Ectodermal cell (in vitro differentiated cells): ENCODE data around the gene PGR.

Source experiments
- H3K27ac ChIP-seq: 2 replicates; pipeline ENCODE4 v1.7.0; 2013; ENCODE audit warnings: mild to moderate bottlenecking, low read depth, low read length; ENCODE audit not compliant: insufficient read depth, poor library complexity, severe bottlenecking
- H3K27me3 ChIP-seq: 2 replicates; pipeline ENCODE4 v1.7.0; 2013; ENCODE audit warnings: mild to moderate bottlenecking, low read length; ENCODE audit not compliant: insufficient read depth, control insufficient read depth, poor library complexity, severe bottlenecking
- H3K36me3 ChIP-seq: one replicate; pipeline ENCODE4 v1.7.0; 2013; ENCODE audit warnings: low read length; ENCODE audit not compliant: control insufficient read depth, insufficient read depth
- H3K4me1 ChIP-seq: one replicate; pipeline ENCODE4 v1.7.0; 2013; ENCODE audit warnings: low read length; ENCODE audit not compliant: control insufficient read depth, insufficient read depth
- H3K4me3 ChIP-seq: 2 replicates; pipeline ENCODE4 v1.7.0; 2013; ENCODE audit warnings: low read depth, low read length, control low read depth; ENCODE audit not compliant: insufficient read depth
- H3K9me3 ChIP-seq: 2 replicates; pipeline ENCODE4 v1.7.0; 2013; ENCODE audit warnings: mild to moderate bottlenecking, low read length, moderate library complexity; ENCODE audit not compliant: control insufficient read depth
- WGBS, 2 experiments: methylation state at CpG; one replicate each; pipeline ENCODE4 v1.1.7; 2013; ENCODE audit warnings: missing lambda C conversion rate in 2 of 2; 5-methylcytosine and 5-hydroxymethylcytosine counted together

Gene PGR

DNA sequence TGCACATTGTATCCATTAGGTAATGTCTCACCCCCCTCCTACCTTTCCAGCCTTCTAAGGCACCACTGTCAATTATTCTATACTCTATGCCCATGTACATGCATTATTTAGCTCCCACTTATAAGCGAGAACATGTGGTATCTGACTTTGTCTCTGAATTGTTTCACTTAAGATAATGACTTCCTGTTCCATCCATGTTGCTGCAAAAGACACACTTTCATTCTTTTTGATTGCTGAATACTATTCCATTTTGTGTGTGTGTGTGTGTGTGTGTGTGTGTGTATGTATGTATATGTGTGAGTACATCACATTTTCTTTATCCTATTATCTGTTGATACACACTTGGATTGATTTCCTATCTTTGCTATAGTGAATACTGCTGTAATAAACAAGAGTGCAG is 84.2 kb downstream of the PGR start:
- no peak overlapping the region for H3K4me3 ChIP-seq
- H3K27ac ChIP-seq: no peak overlapping the region
- no peaks in the 10 kb centered on the region for H3K36me3 ChIP-seq
- WGBS, 2 experiments: 88 to 96% methylated on average over 1 of the region's 1 CpG
- H3K9me3 ChIP-seq: no peaks in the 10 kb centered on the region
- H3K27me3 ChIP-seq: no peaks in the 10 kb centered on the region
- H3K4me1 ChIP-seq: peaks cover 4% of the 10 kb centered on the region

DNA sequence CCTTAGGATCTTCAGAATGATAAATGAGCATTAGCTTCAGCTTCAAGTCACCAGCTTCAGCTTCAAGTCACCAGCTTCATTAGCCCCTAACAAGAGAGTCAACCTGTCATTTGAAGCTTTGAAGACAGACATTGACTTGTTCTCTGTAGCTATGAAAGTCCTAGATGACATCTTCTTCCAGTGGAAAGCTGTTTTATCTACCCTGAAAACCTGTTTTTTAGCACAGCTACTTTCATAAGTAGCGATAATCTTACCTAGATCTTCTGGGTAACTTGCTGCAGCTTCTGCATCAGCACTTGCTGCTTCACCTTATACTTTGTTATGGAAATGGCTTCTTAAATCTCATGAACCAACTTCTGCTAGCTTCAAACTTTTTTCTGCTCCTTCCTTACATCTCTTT is 85.7 kb downstream of the PGR start:
- peaks cover 4% of the 10 kb centered on the region for H3K4me1 ChIP-seq
- H3K9me3 ChIP-seq: no peaks in the 10 kb centered on the region
- WGBS, 2 experiments: 91 to 97% methylated on average over 1 of the region's 1 CpG
- no peaks in the 10 kb centered on the region for H3K27me3 ChIP-seq
- no peaks in the 10 kb centered on the region for H3K36me3 ChIP-seq
- H3K4me3 ChIP-seq: no peak overlapping the region
- H3K27ac ChIP-seq: no peak overlapping the region

DNA sequence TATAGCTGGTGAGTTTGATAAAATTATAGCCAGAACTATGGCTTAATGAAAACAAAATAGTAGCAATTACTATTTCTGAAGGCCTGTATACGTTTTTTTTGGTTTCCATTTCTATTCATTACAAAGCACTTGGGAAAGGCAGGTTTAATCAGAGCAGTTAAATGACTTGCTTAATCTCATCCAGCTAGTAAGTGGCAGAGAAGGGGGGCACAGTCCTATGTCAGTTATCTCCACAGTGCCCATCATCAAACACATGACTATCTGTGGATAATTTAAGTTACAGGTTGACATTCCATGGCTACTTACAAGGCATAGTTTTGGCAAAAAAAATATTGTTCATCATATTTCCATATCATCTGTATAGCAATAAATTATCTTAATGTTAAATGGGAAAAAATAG is 93.7 kb downstream of the PGR start:
- no peaks in the 10 kb centered on the region for H3K36me3 ChIP-seq
- WGBS, 2 experiments: 86 to 88% methylated on average over 1 of the region's 1 CpG
- H3K27ac ChIP-seq: no peak overlapping the region
- H3K27me3 ChIP-seq: no peaks in the 10 kb centered on the region
- H3K4me3 ChIP-seq: no peak overlapping the region
- H3K4me1 ChIP-seq: no peaks in the 10 kb centered on the region
- H3K9me3 ChIP-seq: no peaks in the 10 kb centered on the region

DNA sequence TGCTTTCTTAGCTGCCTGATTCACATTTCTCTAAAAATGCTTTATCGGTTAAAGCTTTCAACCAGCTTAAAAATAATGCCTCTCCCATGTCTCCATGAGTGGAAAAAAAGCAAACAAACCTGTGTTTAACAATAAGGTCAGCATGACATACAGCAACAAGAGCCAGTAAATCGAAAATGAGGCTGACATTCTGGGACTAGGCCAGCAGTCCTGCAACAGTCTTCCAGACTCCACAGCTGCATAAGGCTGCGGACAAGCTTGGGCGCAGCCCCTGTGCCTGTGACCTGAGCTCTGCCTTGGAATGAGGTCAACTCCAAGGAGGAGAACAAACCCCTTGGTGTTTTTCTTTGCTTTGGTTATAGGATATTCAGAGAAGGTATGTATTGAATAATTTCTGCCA is 95.5 kb downstream of the PGR start:
- Histone ChIP-seq H3K27ac (no peak overlapping the region), H3K4me1 (no peaks in the 10 kb centered on the region), H3K9me3 (no peaks in the 10 kb centered on the region), H3K4me3 (no peak overlapping the region), H3K36me3 (no peaks in the 10 kb centered on the region), H3K27me3 (no peaks in the 10 kb centered on the region)
- 93 to 94% methylated on average over 4 of the region's 4 CpGs for WGBS, 2 experiments

DNA sequence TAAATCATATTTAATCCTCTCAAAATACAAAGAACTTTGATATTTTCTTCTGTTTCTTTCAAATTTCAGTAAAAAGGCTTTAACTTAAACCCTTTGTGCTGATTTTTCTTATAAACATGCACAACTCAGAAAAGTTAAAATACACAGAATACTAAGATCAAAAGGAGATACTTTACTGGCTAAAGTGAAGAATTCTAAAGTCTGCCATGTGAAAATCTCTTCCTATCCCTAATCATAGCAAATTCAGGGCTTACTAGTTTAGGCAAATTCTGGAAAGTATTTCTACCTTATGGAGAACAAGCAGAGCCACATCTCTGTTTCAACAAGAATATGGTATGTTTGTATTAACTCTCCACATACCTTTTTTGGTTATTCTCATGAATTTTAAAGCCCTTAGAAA is 96.6 kb downstream of the PGR start:
- Histone ChIP-seq H3K4me1 (no peaks in the 10 kb centered on the region), H3K36me3 (no peaks in the 10 kb centered on the region), H3K9me3 (no peaks in the 10 kb centered on the region), H3K27me3 (no peaks in the 10 kb centered on the region), H3K27ac (no peak overlapping the region), H3K4me3 (no peak overlapping the region)

DNA sequence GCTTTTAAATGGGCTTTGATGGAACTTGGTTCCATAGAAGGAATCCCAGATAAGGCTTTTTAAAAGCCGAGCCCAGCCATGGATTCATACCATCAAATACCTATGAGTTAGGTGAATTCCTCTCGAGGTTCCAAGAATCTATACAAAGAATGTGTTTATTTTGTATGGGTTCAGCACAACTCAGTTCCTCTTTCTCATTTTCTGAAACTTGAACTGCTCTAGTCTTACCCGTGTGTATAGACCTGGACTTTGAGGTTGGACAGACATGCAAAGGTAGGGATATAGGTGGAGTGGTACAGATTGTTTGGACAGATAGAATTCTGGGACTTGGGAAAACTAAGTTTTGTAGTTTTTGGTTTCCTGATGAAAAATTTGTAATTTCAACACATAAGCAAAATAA is 97.9 kb downstream of the PGR start:
- no peak overlapping the region for H3K4me3 ChIP-seq
- no peaks in the 10 kb centered on the region for H3K9me3 ChIP-seq
- H3K36me3 ChIP-seq: no peaks in the 10 kb centered on the region
- H3K27ac ChIP-seq: no peak overlapping the region
- WGBS, 2 experiments: 83 to 89% methylated on average over 1 to 3 of the region's 3 CpGs
- no peaks in the 10 kb centered on the region for H3K4me1 ChIP-seq
- H3K27me3 ChIP-seq: no peaks in the 10 kb centered on the region

DNA sequence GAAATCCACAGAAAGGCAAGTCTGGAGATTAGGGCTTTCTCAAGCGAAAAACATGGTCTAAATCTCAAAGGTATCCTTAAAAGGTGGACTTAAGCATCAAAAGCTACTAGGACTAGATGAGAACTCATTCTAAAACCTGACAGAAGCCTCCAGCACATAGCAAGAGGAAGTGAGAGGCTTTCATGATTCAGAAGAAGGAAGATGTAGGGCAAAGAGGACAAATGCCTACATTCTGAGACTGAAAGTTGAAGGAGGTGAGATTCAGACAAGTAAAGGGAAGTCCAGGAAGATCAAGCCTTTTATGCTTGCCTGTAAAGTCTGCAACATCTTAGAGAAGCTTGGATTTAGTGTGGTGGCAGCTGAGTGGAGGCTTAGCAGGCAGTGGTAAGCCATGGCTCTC is 98.9 kb downstream of the PGR start:
- no peaks in the 10 kb centered on the region for H3K4me1 ChIP-seq
- WGBS, 2 experiments: 96 to 97% methylated on average over 1 of the region's 1 CpG
- no peaks in the 10 kb centered on the region for H3K9me3 ChIP-seq
- H3K27me3 ChIP-seq: no peaks in the 10 kb centered on the region
- no peaks in the 10 kb centered on the region for H3K36me3 ChIP-seq
- H3K4me3 ChIP-seq: no peak overlapping the region
- H3K27ac ChIP-seq: no peak overlapping the region

DNA sequence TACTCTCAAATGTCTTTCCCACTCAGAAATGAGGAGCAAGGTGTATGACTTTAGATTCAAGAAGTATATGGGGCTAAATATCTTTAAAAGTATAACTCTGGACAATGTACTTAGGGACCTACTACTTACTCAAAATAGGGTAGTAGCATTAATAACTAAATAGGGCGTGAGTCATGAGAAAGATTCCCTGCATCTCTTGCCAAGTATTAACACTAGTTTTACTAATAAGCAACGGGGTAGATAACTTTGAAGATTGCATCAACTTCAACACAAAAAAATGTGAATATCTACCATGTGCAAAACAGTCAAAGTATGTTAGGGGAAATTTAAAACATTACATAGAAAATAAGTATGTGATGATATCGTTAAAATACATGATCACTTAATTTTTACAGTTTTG is 99.6 kb downstream of the PGR start:
- no peaks in the 10 kb centered on the region for H3K27me3 ChIP-seq
- no peaks in the 10 kb centered on the region for H3K36me3 ChIP-seq
- no peaks in the 10 kb centered on the region for H3K4me1 ChIP-seq
- no peaks in the 10 kb centered on the region for H3K9me3 ChIP-seq
- no peak overlapping the region for H3K27ac ChIP-seq
- 89% methylated on average over 2 of the region's 3 CpGs; no CpG with 5 or more reads in 1 of the 2 experiments for WGBS, 2 experiments
- H3K4me3 ChIP-seq: no peak overlapping the region

DNA sequence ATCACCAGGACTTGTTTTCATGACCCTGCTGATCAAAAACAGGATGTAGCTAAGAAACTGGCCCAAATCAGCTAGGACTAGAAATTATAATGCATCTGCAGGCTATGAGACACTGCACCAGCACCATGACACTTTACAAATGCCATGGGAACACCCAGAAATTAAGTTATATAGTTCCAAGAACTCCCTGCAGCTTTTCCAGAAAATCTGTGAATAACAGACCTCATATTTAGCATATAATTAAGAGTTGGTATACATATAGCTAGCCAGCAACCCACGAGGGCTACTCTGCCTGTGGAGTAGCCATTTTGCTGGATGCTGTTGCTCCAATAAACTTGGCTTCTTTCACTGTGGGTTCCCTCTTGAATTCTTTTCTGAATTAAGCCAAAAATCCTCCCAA is 101.0 kb downstream of the PGR start:
- no peak overlapping the region for H3K27ac ChIP-seq
- WGBS, 2 experiments: 95 to 100% methylated on average over 1 of the region's 1 CpG
- no peak overlapping the region for H3K4me3 ChIP-seq
- no peaks in the 10 kb centered on the region for H3K4me1 ChIP-seq
- no peaks in the 10 kb centered on the region for H3K9me3 ChIP-seq
- no peaks in the 10 kb centered on the region for H3K27me3 ChIP-seq
- H3K36me3 ChIP-seq: no peaks in the 10 kb centered on the region

DNA sequence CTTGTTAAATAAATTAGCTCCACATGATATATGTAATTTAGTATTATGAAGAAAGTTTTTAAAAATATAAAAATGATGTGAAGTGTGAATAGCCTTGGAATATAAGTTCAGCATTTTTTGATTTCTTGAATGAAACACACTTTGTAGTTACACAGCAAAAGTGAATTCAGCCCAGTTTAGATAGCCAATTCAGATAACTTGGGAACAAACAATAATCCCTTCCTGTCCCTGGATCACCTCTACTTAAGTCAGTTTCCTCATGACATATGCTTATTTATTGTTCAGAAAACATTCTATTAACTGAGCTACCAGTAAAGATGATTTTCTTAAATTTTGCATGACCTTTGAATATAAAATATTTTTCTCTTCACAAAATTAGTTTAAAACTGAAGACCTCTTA is 107.4 kb downstream of the PGR start:
- H3K4me3 ChIP-seq: no peak overlapping the region
- no peaks in the 10 kb centered on the region for H3K4me1 ChIP-seq
- no peaks in the 10 kb centered on the region for H3K36me3 ChIP-seq

DNA sequence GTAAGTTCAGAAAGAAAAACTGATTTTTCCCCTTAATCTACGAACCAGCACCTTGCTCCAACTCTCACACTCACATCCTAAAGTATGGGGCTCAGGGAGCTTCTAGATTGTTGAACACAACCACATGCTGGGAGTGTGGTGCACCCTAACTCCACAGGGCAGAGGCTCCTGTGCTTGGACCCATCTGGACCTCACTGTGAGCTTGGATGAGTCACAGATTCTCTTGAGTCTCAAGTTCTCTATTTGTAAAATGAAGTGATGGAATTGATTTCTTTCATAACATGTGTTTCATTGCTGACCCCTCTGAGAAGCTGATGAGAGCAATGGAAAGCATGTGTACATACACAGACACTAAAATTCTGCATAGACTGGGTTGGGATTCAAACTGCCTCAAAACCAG is 109.7 kb downstream of the PGR start:
- no peaks in the 10 kb centered on the region for H3K36me3 ChIP-seq
- no peaks in the 10 kb centered on the region for H3K4me1 ChIP-seq
- H3K4me3 ChIP-seq: no peak overlapping the region
- no peak overlapping the region for H3K27ac ChIP-seq
- WGBS, 2 experiments: 75 to 88% methylated on average over 1 of the region's 1 CpG
- H3K27me3 ChIP-seq: no peaks in the 10 kb centered on the region
- no peaks in the 10 kb centered on the region for H3K9me3 ChIP-seq

More for the DNA sequence above, 107.4 kb downstream of the PGR start:
- Histone ChIP-seq H3K9me3 (no peaks in the 10 kb centered on the region), H3K27me3 (no peaks in the 10 kb centered on the region), H3K27ac (no peak overlapping the region)
